Smooth muscle cell (in vitro differentiated cells): Measurements from ENCODE around the gene RNF31. TPM values are rescaled to one million over a fixed set of nuclear protein-coding genes. Genes with fewer than 3 reads are reported as not detected.

ENCODE experiments used
- DNase-seq: peaks from one replicate; lab custom pipeline; 2025; ENCODE audit not compliant: unreplicated experiment; lab: John Stamatoyannopoulos, UW
- H2AFZ ChIP-seq: fragments of 200-600 bp; sonication (generic); 2 replicates; pipeline ENCODE4 v1.6.0; 2016; ENCODE audit warnings: antibody characterized with exemption, low read depth, mild to moderate bottlenecking
- H3F3A ChIP-seq: fragments of 200-600 bp; sonication (generic); 2 replicates; pipeline ENCODE4 v1.6.0; 2017; ENCODE audit warnings: antibody characterized with exemption, low read depth
- H3K27ac ChIP-seq: fragments of 200-600 bp; sonication (generic); 2 replicates; pipeline ENCODE4 v1.5.1; 2016; ENCODE audit warnings: low read depth, mild to moderate bottlenecking
- H3K27me3 ChIP-seq: fragments of 200-600 bp; sonication (generic); 2 replicates; pipeline ENCODE4 v1.6.1; 2016; ENCODE audit warnings: low read depth, mild to moderate bottlenecking
- H3K36me3 ChIP-seq: fragments of 200-600 bp; sonication (generic); 2 replicates; pipeline ENCODE4 v1.5.1; 2016; ENCODE audit warnings: low read depth
- H3K4me1 ChIP-seq: fragments of 200-600 bp; sonication (generic); 2 replicates; pipeline ENCODE4 v1.5.1; 2016; ENCODE audit warnings: low read depth
- H3K4me2 ChIP-seq: fragments of 200-600 bp; sonication (generic); 2 replicates; pipeline ENCODE4 v1.6.0; 2016; ENCODE audit warnings: mild to moderate bottlenecking
- H3K4me3 ChIP-seq: fragments of 200-600 bp; sonication (generic); 2 replicates; pipeline ENCODE4 v1.5.1; 2016; ENCODE audit warnings: mild to moderate bottlenecking
- H3K79me2 ChIP-seq: fragments of 200-600 bp; sonication (generic); 2 replicates; pipeline ENCODE4 v1.6.0; 2016; ENCODE audit warnings: low read depth, mild to moderate bottlenecking
- H3K9ac ChIP-seq: fragments of 200-600 bp; sonication (generic); 2 replicates; pipeline ENCODE4 v1.6.0; 2016; ENCODE audit warnings: low read depth
- H3K9me3 ChIP-seq: fragments of 200-600 bp; sonication (generic); replicated peaks from 2 replicates; pipeline ENCODE4 v1.5.1; 2016; ENCODE audit warnings: low read depth
- H4K20me1 ChIP-seq: fragments of 200-600 bp; sonication (generic); 2 replicates; pipeline ENCODE4 v1.6.0; 2016; ENCODE audit warnings: low read depth
- WGBS: methylation state at CpG from one replicate; pipeline ENCODE4 v1.1.7; 2016; ENCODE audit warnings: low lambda C conversion rate; 5-methylcytosine and 5-hydroxymethylcytosine counted together
- polyA plus RNA-seq: library from polyadenylated mRNA; unstranded; fragments of >200 nt; fragmentation: Nextera tagmentation; extraction: Ambion mirVana; gene quantifications from 2 replicates; pipeline ENCODE4 v1.2.1, GENCODE V29; 2016
- total RNA-seq: library from RNA; depleted of rRNA; stranded (reverse); fragments of >200 nt; gene quantifications from 2 replicates; pipeline ENCODE4 v1.2.3, GENCODE V29; 2014
- TF ChIP-seq, protein P1 (sequence below): fragments of 200-600 bp; sonication (generic); IDR thresholded peaks from 2 replicates; pipeline ENCODE4 v1.5.1; 2017; ENCODE audit warnings: borderline replicate concordance, mild to moderate bottlenecking, antibody characterized with exemption; ENCODE audit not compliant: insufficient read depth, poor library complexity, severe bottlenecking

The RNF31 gene
- total and polyA plus RNA-seq, 2 experiments from 2014 or later, result 25.4 to 74.8 TPM

DNA sequence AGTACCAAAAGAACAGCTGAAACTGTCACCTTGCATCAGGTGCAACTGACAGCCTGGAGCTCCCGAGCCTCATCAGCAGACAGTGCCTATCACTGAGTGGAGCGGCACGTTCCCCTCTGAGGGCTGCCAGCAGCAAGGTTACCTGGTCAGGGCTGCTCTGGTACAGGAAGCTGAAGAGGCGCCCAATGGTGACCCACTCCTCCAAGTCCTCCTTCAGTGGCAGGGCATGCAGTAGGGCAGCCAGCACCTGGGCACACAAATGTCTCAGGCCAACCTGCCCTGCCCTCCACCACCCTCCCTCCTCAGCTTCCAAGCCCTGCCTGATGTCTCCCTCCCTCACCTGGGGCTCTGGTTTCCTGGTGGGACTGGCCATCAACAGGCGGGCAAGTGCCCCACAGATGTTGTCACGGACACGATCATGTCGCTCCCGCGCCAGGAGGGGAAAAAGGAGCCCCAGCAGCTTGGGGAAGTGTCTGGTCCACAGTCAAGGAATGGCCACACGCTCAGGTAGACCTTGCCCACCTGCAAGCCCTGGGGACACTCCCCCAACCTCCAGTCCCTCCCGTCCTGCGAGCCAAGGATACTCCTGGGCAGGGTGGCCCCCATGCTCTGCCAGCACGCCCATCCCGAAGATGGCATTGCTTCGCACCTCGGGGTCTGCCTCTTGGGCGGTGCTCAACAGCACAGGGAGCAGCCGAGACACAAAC lies 34.2 kb downstream of the RNF31 start:
- Histone ChIP-seq H4K20me1 (no peaks in the 10 kb centered on the region), H3K27me3 (no peaks in the 10 kb centered on the region), H3K9me3 (no peaks in the 10 kb centered on the region), H3K9ac (no peak overlapping the region), H3K27ac (no peak overlapping the region), H3K4me3 (no peak overlapping the region), H2AFZ (no peak overlapping the region), H3F3A (no peaks in the 10 kb centered on the region), H3K4me1 (no peaks in the 10 kb centered on the region), H3K4me2 (no peak overlapping the region), H3K36me3 (no peaks in the 10 kb centered on the region), H3K79me2 (no peaks in the 10 kb centered on the region)
- no peak for DNase-seq
- 97% methylated on average over 19 of the region's 19 CpGs for WGBS
- TF ChIP-seq, protein P1, sequence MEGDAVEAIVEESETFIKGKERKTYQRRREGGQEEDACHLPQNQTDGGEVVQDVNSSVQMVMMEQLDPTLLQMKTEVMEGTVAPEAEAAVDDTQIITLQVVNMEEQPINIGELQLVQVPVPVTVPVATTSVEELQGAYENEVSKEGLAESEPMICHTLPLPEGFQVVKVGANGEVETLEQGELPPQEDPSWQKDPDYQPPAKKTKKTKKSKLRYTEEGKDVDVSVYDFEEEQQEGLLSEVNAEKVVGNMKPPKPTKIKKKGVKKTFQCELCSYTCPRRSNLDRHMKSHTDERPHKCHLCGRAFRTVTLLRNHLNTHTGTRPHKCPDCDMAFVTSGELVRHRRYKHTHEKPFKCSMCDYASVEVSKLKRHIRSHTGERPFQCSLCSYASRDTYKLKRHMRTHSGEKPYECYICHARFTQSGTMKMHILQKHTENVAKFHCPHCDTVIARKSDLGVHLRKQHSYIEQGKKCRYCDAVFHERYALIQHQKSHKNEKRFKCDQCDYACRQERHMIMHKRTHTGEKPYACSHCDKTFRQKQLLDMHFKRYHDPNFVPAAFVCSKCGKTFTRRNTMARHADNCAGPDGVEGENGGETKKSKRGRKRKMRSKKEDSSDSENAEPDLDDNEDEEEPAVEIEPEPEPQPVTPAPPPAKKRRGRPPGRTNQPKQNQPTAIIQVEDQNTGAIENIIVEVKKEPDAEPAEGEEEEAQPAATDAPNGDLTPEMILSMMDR, result no peak

DNA sequence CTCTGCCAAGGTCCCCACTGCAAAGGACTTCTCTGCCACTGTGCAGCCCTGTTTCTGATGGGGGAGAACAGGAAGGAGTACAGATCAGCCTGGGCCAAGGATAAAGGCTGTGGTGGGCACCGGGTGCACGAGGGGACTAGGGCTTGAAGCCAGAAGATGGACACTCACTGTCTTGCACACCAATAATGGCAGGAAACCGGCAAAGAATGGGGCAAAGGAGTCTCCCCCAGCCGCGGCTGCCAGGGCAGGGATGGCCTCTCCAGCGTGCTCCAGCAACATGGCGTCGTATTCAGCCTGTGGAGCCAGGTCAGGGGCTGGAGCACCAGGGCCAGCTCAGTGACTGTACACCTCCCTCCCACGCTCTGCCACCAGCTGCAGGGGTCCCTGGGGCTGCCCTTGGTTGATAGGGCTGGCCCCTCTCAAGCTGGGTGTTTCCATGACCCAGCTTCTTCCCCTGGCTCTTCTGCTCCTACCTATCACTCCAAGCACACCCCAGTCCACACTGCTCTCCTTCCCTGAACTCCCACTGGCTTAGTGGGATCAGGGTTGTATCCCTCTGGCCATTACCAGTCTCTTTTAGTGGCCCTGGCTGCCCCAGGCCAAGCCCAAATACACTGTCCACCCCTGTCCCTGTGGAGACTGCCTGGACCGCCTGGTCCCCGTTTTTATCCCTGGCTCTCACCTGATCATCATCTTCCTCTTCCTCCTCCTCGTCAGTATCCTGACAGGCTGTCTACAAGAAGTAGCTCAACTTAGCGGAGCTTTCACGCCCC lies 35.0 kb downstream of the RNF31 start:
- Histone ChIP-seq H3K27me3 (no peaks in the 10 kb centered on the region), H3K27ac (no peak overlapping the region), H3K4me2 (no peak overlapping the region), H3K4me1 (no peaks in the 10 kb centered on the region), H2AFZ (no peak overlapping the region), H3K9me3 (no peaks in the 10 kb centered on the region), H4K20me1 (no peaks in the 10 kb centered on the region), H3K79me2 (peaks cover 5% of the 10 kb centered on the region), H3K9ac (no peak overlapping the region), H3F3A (no peaks in the 10 kb centered on the region), H3K4me3 (no peak overlapping the region), H3K36me3 (no peaks in the 10 kb centered on the region)
- WGBS, result 90% methylated on average over 14 of the region's 14 CpGs
- no peak for DNase-seq
- TF ChIP-seq, protein P1, result no peak

DNA sequence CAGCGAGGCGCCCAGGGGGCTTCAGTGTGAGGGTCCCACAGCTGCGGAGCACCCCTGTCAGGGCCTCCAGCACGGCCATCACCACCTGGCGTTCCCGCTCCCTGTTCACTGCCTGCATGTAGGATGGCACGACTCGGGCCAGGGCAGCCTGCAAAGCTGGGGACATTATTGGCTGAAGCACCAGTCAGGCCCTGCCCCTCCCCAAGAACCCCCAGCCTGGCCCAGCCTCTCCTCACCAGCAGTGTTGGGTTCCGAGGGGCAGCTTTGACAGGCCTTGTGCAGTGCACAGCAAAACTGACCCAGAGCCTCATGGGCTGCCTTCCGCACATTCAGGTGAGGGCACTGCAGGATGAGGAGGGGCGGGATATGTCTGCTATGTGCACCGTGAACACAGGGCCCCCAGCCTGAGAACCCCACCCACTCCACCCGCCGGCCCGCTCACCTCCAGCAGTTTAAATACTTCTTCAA lies 35.8 kb downstream of the RNF31 start:
- no peak overlapping the region for H2AFZ ChIP-seq
- no peaks in the 10 kb centered on the region for H3F3A ChIP-seq
- H3K27me3 ChIP-seq, result no peaks in the 10 kb centered on the region
- TF ChIP-seq, protein P1, result no peak
- DNase-seq, result no peak
- H3K4me3 ChIP-seq, result no peak overlapping the region
- no peaks in the 10 kb centered on the region for H3K36me3 ChIP-seq
- H3K4me1 ChIP-seq, result peaks cover 6% of the 10 kb centered on the region
- H4K20me1 ChIP-seq, result no peaks in the 10 kb centered on the region
- 97% methylated on average over 15 of the region's 15 CpGs for WGBS
- peaks cover 9% of the 10 kb centered on the region for H3K79me2 ChIP-seq
- no peak overlapping the region for H3K27ac ChIP-seq
- no peak overlapping the region for H3K4me2 ChIP-seq
- no peak overlapping the region for H3K9ac ChIP-seq
- no peaks in the 10 kb centered on the region for H3K9me3 ChIP-seq
